ENCODE measurements around the gene ZNF419.

The ZNF419 gene

DNA sequence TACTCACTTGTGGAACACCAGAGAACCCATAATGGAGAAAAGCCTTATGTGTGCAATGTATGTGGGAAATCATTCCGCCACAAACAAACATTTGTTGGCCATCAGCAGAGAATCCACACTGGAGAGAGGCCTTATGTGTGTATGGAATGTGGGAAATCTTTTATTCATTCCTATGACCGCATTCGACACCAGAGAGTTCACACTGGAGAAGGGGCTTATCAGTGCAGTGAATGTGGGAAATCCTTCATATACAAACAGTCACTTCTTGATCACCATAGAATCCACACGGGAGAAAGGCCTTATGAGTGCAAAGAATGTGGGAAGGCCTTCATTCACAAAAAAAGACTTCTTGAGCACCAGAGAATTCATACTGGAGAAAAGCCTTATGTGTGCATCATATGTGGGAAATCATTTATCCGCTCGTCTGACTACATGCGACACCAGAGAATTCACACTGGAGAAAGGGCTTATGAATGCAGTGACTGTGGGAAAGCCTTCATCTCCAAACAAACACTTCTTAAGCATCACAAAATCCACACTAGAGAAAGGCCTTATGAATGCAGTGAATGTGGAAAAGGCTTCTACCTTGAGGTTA lies 50.5 kb downstream of the ZNF419 start:
- DNase-seq (ENCODE audit: low spot score) = no peak
